ENCODE data around the gene HGF.
"Not testable (repeated sequence)": the region's sequence is repeated elsewhere in the genome, so short reads cannot be mapped to it uniquely, and the experiment has no call there.

HGF gene

GRCh38 chr7:81769891-81770727, at the start of gene HGF:
HGF (minus strand) TSS chr7:81770047; CDS start chr7:81769971, 76 bp downstream.
- DNase-seq (ENCODE audit: low read depth), result no peak

GRCh38 chr7:81816312-81816711, 46.5 kb upstream of the HGF start:
- no peak for DNase-seq (ENCODE audit: low read depth)

- not testable (repeated sequence) for DNase-seq (ENCODE audit: low read depth)
Measured at GRCh38 chr7:81812866-81813476, 43.1 kb upstream of the HGF start.

GRCh38 chr7:81811956-81812865, 42.4 kb upstream of the HGF start:
- DNase-seq (ENCODE audit: low read depth), result no peak

- no peak for DNase-seq (ENCODE audit: low read depth)
Measured at GRCh38 chr7:81810476-81811155, 40.8 kb upstream of the HGF start.

GRCh38 chr7:81808310-81808709, 38.5 kb upstream of the HGF start:
- DNase-seq (ENCODE audit: low read depth), result not testable (repeated sequence)

- no peak for DNase-seq (ENCODE audit: low read depth)
Measured at GRCh38 chr7:81803267-81803666, 33.4 kb upstream of the HGF start.

GRCh38 chr7:81802251-81802650, 32.4 kb upstream of the HGF start:
- no peak for DNase-seq (ENCODE audit: low read depth)

- DNase-seq (ENCODE audit: low read depth), result no peak
Measured at GRCh38 chr7:81801532-81801931, 31.7 kb upstream of the HGF start.

- no peak for DNase-seq (ENCODE audit: low read depth)
Measured at GRCh38 chr7:81791568-81792518, 22.0 kb upstream of the HGF start.

- no peak for DNase-seq (ENCODE audit: low read depth)
Measured at GRCh38 chr7:81790686-81791085, 20.8 kb upstream of the HGF start.

- no peak for DNase-seq (ENCODE audit: low read depth)
Measured at GRCh38 chr7:81790120-81790500, 20.3 kb upstream of the HGF start.

GRCh38 chr7:81789406-81790119, 19.7 kb upstream of the HGF start:
- no peak for DNase-seq (ENCODE audit: low read depth)

- DNase-seq (ENCODE audit: low read depth), result no peak
Measured at GRCh38 chr7:81788246-81788645, 18.4 kb upstream of the HGF start.

GRCh38 chr7:81783818-81784217, 14.0 kb upstream of the HGF start:
- DNase-seq (ENCODE audit: low read depth), result no peak

- DNase-seq (ENCODE audit: low read depth), result no peak
Measured at GRCh38 chr7:81780914-81781693, 11.3 kb upstream of the HGF start.

GRCh38 chr7:81779706-81780105, 9.9 kb upstream of the HGF start:
- DNase-seq (ENCODE audit: low read depth), result no peak

GRCh38 chr7:81777697-81778096, 7.8 kb upstream of the HGF start:
- DNase-seq (ENCODE audit: low read depth), result no peak

GRCh38 chr7:81776948-81777630, 7.2 kb upstream of the HGF start:
- no peak for DNase-seq (ENCODE audit: low read depth)

Measured in activated T-cell treated with anti-CD3 and anti-CD28 coated beads for 1 hour (primary cell).